ENCODE measurements around the gene TUBA4A.
"Not testable (repeated sequence)": the region's sequence is repeated elsewhere in the genome, so short reads cannot be mapped to it uniquely, and the experiment has no call there.

Gene TUBA4A

DNA sequence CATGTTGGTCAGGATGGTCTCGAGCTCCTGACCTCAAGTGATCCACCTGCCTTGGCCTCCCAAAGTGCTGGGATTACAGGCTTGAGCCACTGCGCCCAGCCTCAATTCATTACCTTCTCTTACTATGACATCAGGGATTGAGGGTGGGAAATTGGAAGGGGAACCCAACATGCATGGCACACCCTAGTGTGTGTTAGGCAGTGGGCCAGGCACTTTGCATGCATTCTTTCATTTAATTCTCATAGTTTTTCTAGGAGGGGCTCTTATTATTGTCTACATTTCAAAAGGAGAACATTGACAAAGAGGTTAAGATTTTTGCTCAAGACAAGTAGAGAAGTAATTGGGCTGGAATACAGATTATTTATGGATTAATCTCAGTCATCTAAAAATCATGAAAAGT, 14.6 kb upstream of the TUBA4A start:
- DNase-seq (ENCODE audit: low read depth) = no peak

DNA sequence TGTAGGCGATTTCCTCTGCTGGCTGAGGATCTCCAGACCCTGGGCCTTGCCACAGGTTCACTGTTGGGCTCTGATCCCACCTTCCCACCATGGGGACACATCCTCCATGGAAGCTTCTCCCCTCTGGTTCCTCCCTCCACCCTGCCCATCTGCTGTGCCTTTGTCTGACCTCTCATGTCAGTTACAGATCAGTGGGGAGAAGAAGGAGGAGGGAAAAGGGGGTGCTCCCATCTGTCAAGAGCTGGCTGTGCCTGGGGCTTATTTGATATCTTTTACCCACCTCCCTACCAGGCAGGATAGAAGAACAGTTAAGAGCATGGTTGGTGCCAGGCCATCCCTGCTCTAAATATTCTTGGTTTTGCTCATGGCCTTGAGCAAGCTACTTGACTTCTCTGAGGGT, 13.2 kb upstream of the TUBA4A start:
- DNase-seq (ENCODE audit: low read depth) = no peak

DNA sequence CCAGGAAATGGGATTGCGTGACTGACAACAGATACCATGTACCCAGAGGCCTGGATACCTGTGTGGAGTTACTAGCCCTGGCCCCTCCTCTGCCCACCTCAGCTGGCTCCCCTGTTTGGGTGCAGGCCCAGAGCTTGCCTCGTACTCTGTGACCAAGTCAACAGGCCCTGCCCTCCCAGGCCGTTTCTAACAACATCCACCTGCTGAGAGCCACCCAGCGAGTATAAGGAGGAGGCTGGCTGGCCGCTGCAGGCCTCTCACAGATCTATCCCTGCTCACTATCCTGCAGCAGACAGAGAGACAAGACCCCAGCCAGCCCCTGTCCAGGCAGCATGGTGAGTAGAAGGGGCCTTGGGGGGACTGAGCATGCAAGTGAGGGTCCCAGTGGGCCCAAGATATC, 12.5 kb upstream of the TUBA4A start:
- no peak for DNase-seq (ENCODE audit: low read depth)

- DNase-seq (ENCODE audit: low read depth) = no peak
These were observed 7.5 kb upstream of the TUBA4A start for GRCh38 chr2:219261024-219261855.

DNA sequence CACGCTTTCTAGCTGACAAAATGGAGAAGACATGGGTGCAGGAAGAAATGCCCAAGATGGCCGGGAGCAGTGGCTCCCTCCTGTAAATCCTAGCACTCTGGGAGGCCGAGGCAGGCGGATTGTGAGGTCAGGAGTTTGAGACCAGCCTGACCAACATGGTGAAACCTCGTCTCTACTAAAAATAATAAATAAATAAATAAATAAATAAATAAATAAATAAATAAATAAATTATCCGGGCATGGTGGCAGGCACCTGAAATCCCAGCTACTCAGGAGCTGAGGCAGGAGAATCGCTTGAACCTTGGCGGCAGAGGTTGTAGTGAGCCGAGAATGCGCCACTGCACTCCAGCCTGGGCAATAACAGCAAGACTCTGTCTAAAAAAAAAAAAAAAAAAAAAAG, 5.2 kb upstream of the TUBA4A start:
- not testable (repeated sequence) for DNase-seq (ENCODE audit: low read depth)

DNA sequence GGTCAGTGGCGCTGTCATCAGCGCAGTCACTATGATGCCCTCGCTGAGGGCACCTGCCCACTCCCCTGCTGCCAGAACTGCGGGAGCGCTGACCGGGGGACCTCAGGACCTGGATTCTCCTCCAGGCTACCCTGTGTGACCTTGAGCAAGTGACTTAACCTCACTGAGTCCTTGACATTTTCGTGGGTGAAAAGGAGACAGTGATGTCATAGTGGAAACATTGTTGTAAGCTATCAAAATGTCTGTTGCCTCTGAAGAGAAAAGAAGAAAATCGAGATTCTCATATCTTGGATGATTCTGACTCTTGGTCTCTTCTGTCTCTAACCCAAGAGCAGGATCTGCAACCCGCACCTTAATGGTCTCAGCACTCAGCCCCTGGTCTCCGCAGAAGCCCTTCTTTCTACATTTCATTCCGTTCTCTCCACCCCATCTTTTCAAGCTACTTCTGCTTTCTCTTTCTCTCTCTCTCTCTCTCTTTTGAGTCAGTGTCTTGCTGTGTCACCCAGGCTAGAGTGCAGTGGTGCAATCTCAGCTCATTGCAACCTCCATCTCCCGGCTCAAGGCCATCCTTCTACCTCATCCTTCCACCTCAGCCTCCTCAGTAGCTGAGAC, 978 bp upstream of the TUBA4A start:
- DNase-seq (ENCODE audit: low read depth) = peak; percentile 55

GRCh38 chr2:219252900-219253752, 592 bp downstream of the TUBA4A start, which contains the start of gene TUBA4B:
Gene TUBA4B, plus strand, starts transcription at chr2:219253243. Its CDS starts 165 bp downstream, at chr2:219253408.
- peak; percentile 40 for DNase-seq (ENCODE audit: low read depth)

DNA sequence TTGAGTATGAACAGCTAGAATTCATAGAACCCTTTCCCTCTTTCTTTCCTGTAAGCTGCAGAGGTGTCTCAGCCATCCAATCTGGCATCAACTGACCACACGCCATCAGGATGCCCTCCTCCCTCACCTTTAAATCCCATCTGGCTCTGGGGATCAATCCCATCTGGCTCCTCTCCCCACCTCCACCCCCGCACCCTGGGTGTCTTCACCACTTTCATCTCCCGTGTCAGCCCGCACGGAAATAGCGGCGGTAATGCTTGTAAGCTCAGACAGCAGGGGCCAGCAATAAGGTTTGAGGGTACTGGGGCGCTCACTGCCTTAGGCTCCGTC, 1.2 kb downstream of the TUBA4A start:
- no peak for DNase-seq (ENCODE audit: low read depth)

DNA sequence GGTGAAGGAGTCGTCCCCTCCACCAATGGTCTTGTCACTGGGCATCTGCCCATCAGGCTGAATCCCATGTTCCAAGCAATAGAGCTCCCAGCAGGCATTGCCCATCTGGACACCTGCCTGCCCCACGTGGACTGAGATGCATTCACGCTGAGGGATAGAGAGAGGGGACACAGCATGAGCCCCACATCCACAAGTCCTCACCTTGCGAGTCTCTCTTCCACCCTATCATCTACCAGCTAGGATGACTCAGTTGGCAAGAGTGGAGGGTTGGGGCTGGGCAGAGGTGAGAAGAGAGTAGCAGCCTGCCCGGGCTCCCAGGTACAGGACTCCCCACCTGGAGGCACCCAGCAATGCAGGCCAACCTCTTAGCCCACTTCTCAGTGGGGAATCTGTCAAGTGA, 1.6 kb downstream of the TUBA4A start:
- DNase-seq (ENCODE audit: low read depth) = no peak

DNA sequence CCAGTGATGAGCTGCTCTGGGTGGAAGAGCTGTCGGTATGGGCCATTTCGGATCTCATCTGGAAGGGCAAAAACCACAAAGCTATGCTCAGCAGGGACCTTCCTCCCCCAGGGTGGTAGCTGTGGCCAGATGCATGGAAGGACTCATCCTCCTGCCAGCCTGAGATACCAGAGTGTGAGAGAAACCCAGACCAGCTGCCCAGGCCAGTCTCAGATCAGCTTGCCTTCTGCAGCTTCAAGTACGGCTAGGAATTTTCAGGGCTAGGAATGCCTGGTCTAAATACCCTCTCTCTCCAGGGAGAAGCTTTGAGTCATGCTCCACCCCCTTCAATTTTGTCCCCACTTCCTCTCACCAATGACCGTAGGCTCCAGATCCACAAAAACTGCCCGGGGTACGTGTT, 2.1 kb downstream of the TUBA4A start:
- DNase-seq (ENCODE audit: low read depth) = no peak

DNA sequence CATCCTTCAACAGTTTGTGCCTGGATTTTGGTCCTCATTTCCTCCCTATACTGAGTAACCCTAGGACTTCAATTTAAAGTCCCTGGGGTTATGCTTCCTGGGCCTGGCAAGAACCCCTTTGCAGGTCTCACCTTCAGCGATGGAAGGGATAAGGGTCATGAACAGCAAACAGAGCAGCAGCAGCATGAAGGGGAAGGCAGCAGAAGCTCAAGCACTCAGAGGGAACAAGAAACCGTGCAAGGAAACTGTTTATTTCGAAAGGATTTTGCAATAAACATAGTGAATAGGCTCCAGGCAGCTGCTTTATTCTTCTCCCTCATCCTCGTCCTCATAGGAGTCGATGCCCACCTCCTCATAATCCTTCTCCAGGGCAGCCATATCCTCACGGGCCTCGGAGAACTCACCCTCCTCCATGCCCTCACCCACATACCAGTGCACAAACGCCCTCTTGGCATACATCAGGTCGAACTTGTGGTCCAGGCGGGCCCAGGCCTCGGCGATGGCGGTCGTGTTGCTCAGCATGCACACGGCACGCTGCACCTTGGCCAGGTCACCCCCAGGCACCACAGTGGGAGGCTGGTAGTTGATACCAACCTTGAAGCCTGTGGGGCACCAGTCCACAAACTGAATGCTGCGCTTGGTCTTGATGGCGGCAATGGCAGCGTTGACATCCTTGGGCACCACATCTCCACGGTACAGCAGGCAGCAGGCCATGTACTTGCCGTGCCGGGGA, 3.5 kb downstream of the TUBA4A start:
- peak; percentile 24 for DNase-seq (ENCODE audit: low read depth)

GRCh38 chr2:219249203-219249980, 4.3 kb downstream of the TUBA4A start:
- DNase-seq (ENCODE audit: low read depth) = peak; percentile 84

GRCh38 chr2:219248845-219249202, 4.9 kb downstream of the TUBA4A start:
- no peak for DNase-seq (ENCODE audit: low read depth)

- DNase-seq (ENCODE audit: low read depth) = no peak
These were observed 5.8 kb downstream of the TUBA4A start for GRCh38 chr2:219247678-219248642.

DNA sequence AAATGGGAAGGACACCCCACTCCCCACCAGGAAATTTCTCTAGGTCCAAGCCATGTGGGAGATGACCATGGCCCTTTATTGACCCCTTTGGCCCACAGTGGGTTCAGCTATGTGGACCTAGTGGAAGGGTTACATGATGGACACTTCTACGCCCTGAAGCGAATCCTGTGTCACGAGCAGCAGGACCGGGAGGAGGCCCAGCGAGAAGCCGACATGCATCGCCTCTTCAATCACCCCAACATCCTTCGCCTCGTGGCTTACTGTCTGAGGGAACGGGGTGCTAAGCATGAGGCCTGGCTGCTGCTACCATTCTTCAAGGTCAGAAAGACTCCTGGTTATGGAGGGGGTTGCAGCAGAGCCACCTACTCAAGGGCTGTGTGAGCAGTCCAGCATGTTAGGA, 7.2 kb downstream of the TUBA4A start:
- DNase-seq (ENCODE audit: low read depth) = no peak

GRCh38 chr2:219245899-219246230, 7.9 kb downstream of the TUBA4A start:
- no peak for DNase-seq (ENCODE audit: low read depth)

- peak; percentile 87 for DNase-seq (ENCODE audit: low read depth)
These were observed 8.4 kb downstream of the TUBA4A start, which contains the start of the genes GLB1L and STK16 for GRCh38 chr2:219245148-219245898. Gene GLB1L, minus strand, starts transcription at chr2:219245444. Its CDS starts 1,871 bp downstream, at chr2:219243573. Gene STK16, plus strand, starts transcription at chr2:219245479. Its CDS starts 521 bp downstream, at chr2:219246000.

- no peak for DNase-seq (ENCODE audit: low read depth)
These were observed 8.9 kb downstream of the TUBA4A start for GRCh38 chr2:219244789-219245147.

DNA sequence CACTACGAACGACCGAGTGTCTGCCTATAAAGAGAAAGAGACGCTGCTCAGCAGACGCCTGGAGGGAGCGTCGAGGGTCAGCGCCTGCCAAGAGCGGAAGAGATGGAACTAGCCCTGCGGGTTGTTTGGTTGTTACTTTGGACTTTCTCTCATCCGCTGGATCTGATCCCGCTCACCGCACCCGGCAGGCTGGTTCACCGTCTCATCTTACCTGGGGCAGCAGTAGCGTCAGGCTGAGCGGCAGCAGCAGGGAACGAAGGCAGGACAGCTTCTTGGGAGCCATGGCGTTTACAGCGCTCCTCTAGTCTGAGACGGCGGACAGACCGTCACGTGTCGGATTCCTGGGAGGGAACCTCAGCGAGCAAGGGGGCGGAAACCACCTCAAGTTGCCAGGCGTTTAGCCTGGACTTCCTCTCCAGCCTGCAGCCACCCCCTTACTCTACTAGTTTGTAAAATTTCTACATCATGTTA, 10.4 kb downstream of the TUBA4A start:
- peak; percentile 60 for DNase-seq (ENCODE audit: low read depth)

Data from amniotic epithelial cell (primary cell).